Brain microvascular endothelial cell (primary cell): ENCODE results near the gene NTN4.
A peak's percentile ranks its signal among the peaks of the same experiment; 100 is the strongest.

ENCODE experiments used
- DNase-seq: peaks from one replicate; pipeline ENCODE4 v3.0.0-alpha.2; 2020
- H3K27ac ChIP-seq: fragments of 250-450 bp; sonication (Bioruptor Pico); 2 replicates; pipeline ENCODE4 v1.5.1; 2020; ENCODE audit warnings: mild to moderate bottlenecking, moderate library complexity
- H3K27me3 ChIP-seq: fragments of 250-450 bp; sonication (Bioruptor Pico); replicated peaks from 2 replicates; pipeline ENCODE4 v1.5.1; 2020; ENCODE audit warnings: mild to moderate bottlenecking
- H3K36me3 ChIP-seq: fragments of 250-450 bp; sonication (Bioruptor Pico); replicated peaks from 2 replicates; pipeline ENCODE4 v1.5.1; 2020; ENCODE audit warnings: mild to moderate bottlenecking
- H3K4me3 ChIP-seq: 2 replicates; pipeline ENCODE4 v1.5.1; 2011; ENCODE audit warnings: low read depth, mild to moderate bottlenecking, control low read depth, low read length, moderate library complexity
- CTCF ChIP-seq: IDR thresholded peaks from 2 replicates; pipeline ENCODE4 v1.5.1; 2011; ENCODE audit warnings: low read depth, mild to moderate bottlenecking, moderate library complexity, low read length, control low read depth, inconsistent platforms; ENCODE audit errors: missing control alignments
- in situ Hi-C: cut with HindIII; loops from 2 replicates; pipeline ENCODE4 v1.10.0; 2017; ENCODE audit warnings: low sequenced_read_pairs, low pct_ligation_motif_present

NTN4 gene

GRCh38 chr12:95763809-95764253, 26.7 kb downstream of the NTN4 start:
- in situ Hi-C loops = no loop called here
- Histone ChIP-seq H3K36me3 (no peaks in the 10 kb centered on the region), H3K27me3 (no peaks in the 10 kb centered on the region), H3K4me3 (no peak overlapping the region), H3K27ac (peak overlapping the region; percentile 81)
- peak; percentile 94 for DNase-seq
- no peak for TF ChIP-seq CTCF

GRCh38 chr12:95762123-95762785, 28.3 kb downstream of the NTN4 start:
- Histone ChIP-seq H3K36me3 (no peaks in the 10 kb centered on the region), H3K27me3 (no peaks in the 10 kb centered on the region), H3K27ac (no peak overlapping the region), H3K4me3 (no peak overlapping the region)
- no peak for DNase-seq
- TF ChIP-seq CTCF = no peak
- in situ Hi-C loops = no loop called here

- no peaks in the 10 kb centered on the region for H3K36me3 ChIP-seq
- H3K27me3 ChIP-seq = no peaks in the 10 kb centered on the region
- DNase-seq = no peak
- in situ Hi-C loops = no loop called here
- no peak overlapping the region for H3K4me3 ChIP-seq
- no peak for TF ChIP-seq CTCF
- no peak overlapping the region for H3K27ac ChIP-seq
These were observed 30.2 kb downstream of the NTN4 start for GRCh38 chr12:95760371-95760770.

- Histone ChIP-seq H3K4me3 (no peak overlapping the region), H3K27ac (no peak overlapping the region), H3K27me3 (no peaks in the 10 kb centered on the region), H3K36me3 (no peaks in the 10 kb centered on the region)
- DNase-seq = no peak
- TF ChIP-seq CTCF = no peak
- in situ Hi-C loops = no loop called here
These were observed 30.8 kb downstream of the NTN4 start for GRCh38 chr12:95759718-95760117.

- in situ Hi-C loops = no loop called here
These were observed 31.5 kb downstream of the NTN4 start for GRCh38 chr12:95759039-95759438.

More at GRCh38 chr12:95759039-95759438, 31.5 kb downstream of the NTN4 start:
- Histone ChIP-seq H3K4me3 (no peak overlapping the region), H3K27ac (no peak overlapping the region), H3K36me3 (no peaks in the 10 kb centered on the region), H3K27me3 (no peaks in the 10 kb centered on the region)
- TF ChIP-seq CTCF = no peak
- DNase-seq = no peak
